ENCODE data around the gene FAXDC2.

The FAXDC2 gene

DNA sequence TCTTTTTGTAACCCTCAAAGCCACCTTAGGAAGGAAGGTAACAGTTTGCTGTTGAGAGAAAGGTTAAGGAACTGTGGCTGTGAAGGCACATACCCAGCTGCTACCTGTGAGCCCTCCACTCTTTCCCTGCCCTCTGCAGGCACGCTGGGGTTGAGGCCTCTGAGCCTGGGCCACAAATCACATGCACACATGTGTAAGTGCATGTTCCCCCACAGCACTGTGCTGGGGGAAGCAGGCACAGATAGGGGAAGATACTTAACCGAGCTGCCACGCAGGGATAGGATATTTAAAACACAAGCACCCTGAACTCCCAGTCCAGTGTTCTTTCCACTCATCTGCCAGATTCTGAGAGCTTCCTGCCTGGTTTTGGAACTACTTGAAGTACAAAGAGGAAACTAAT lies 77.1 kb downstream of the FAXDC2 start:
- no peak overlapping the region for H3K9ac ChIP-seq (ENCODE audit: low read length)
- H3K4me1 ChIP-seq (ENCODE audit: insufficient read depth, low read length), result peaks cover 64% of the 10 kb centered on the region
- no peaks in the 10 kb centered on the region for H3K36me3 ChIP-seq (ENCODE audit: insufficient read depth, low read length)
- H3K27ac ChIP-seq (ENCODE audit: low read depth, low read length), result no peak overlapping the region
- H3K27me3 ChIP-seq (ENCODE audit: control insufficient read depth in 1 of 2, insufficient read depth in 2 of 2, low read length in 2 of 2), result no peaks in the 10 kb centered on the region
- H3K4me3 ChIP-seq (ENCODE audit: low read depth in 1 of 2, low read length in 2 of 2), result no peak overlapping the region
- H3K9me3 ChIP-seq (ENCODE audit: low read length), result no peaks in the 10 kb centered on the region

GRCh38 chr5:154771383-154771901 lies 79.0 kb downstream of the FAXDC2 start:
- H3K9me3 ChIP-seq (ENCODE audit: low read length), result no peaks in the 10 kb centered on the region
- no peaks in the 10 kb centered on the region for H3K36me3 ChIP-seq (ENCODE audit: insufficient read depth, low read length)
- peak overlapping the region in 1 of 2 donors; percentile 34 for H3K4me3 ChIP-seq (ENCODE audit: low read depth in 1 of 2, low read length in 2 of 2)
- peaks cover 73% of the 10 kb centered on the region for H3K4me1 ChIP-seq (ENCODE audit: insufficient read depth, low read length)
- H3K27ac ChIP-seq (ENCODE audit: low read depth, low read length), result peak overlapping the region; percentile 53
- peak overlapping the region; percentile 15 for H3K9ac ChIP-seq (ENCODE audit: low read length)
- H3K27me3 ChIP-seq (ENCODE audit: control insufficient read depth in 1 of 2, insufficient read depth in 2 of 2, low read length in 2 of 2), result no peaks in the 10 kb centered on the region

GRCh38 chr5:154770111-154770510 lies 80.3 kb downstream of the FAXDC2 start:
- Histone ChIP-seq H3K9me3 (ENCODE audit: low read length) (no peaks in the 10 kb centered on the region), H3K36me3 (ENCODE audit: insufficient read depth, low read length) (no peaks in the 10 kb centered on the region), H3K27me3 (ENCODE audit: control insufficient read depth in 1 of 2, insufficient read depth in 2 of 2, low read length in 2 of 2) (no peaks in the 10 kb centered on the region), H3K4me3 (ENCODE audit: low read depth in 1 of 2, low read length in 2 of 2) (no peak overlapping the region), H3K27ac (ENCODE audit: low read depth, low read length) (no peak overlapping the region), H3K9ac (ENCODE audit: low read length) (no peak overlapping the region), H3K4me1 (ENCODE audit: insufficient read depth, low read length) (peaks cover 73% of the 10 kb centered on the region)
